SKM-1 treated with dmso at 0.1 percent for 144 hours (cell line): ENCODE results near the gene PRDM16.

ENCODE experiments used
- DNase-seq: peaks from one replicate; lab custom pipeline; 2025; ENCODE audit not compliant: unreplicated experiment; lab: John Stamatoyannopoulos, UW

The PRDM16 gene

GRCh38 chr1:3176028-3176427, 107.0 kb downstream of the PRDM16 start:
- no peak for DNase-seq

GRCh38 chr1:3176820-3177219, 107.8 kb downstream of the PRDM16 start:
- DNase-seq, result no peak

- DNase-seq, result no peak
Measured at GRCh38 chr1:3178279-3178678, 109.3 kb downstream of the PRDM16 start.

GRCh38 chr1:3179471-3179870, 110.5 kb downstream of the PRDM16 start:
- no peak for DNase-seq

- DNase-seq, result no peak
Measured at GRCh38 chr1:3180915-3181314, 111.9 kb downstream of the PRDM16 start.

- DNase-seq, result no peak
Measured at GRCh38 chr1:3181956-3182355, 113.0 kb downstream of the PRDM16 start.

GRCh38 chr1:3183411-3183810, 114.4 kb downstream of the PRDM16 start:
- no peak for DNase-seq

- DNase-seq, result no peak
Measured at GRCh38 chr1:3183813-3184212, 114.8 kb downstream of the PRDM16 start.

GRCh38 chr1:3184666-3185065, 115.7 kb downstream of the PRDM16 start:
- DNase-seq, result no peak

GRCh38 chr1:3185896-3186525, 117.0 kb downstream of the PRDM16 start:
- DNase-seq, result no peak

- no peak for DNase-seq
Measured at GRCh38 chr1:3186526-3186921, 117.5 kb downstream of the PRDM16 start.

GRCh38 chr1:3187415-3188149, 118.6 kb downstream of the PRDM16 start:
- no peak for DNase-seq

- no peak for DNase-seq
Measured at GRCh38 chr1:3188150-3188971, 119.4 kb downstream of the PRDM16 start.

- DNase-seq, result no peak
Measured at GRCh38 chr1:3190256-3191041, 121.4 kb downstream of the PRDM16 start.

GRCh38 chr1:3192361-3192760, 123.4 kb downstream of the PRDM16 start:
- peak; percentile 41 for DNase-seq

GRCh38 chr1:3192825-3193224, 123.8 kb downstream of the PRDM16 start:
- DNase-seq, result no peak

- no peak for DNase-seq
Measured at GRCh38 chr1:3193811-3194210, 124.8 kb downstream of the PRDM16 start.

GRCh38 chr1:3194760-3195479, 125.9 kb downstream of the PRDM16 start:
- DNase-seq, result no peak

GRCh38 chr1:3195480-3195815, 126.4 kb downstream of the PRDM16 start:
- DNase-seq, result no peak

GRCh38 chr1:3195966-3196515, 127.0 kb downstream of the PRDM16 start:
- no peak for DNase-seq
